RWPE2 (cell line): ENCODE measurements around the gene NDE1.

ENCODE experiments used
- ATAC-seq: fragments of 200-7000 bp; cut with Tn5 transposase; 3 replicates; pipeline ENCODE4 v1.9.1; 2021; ENCODE audit warnings: low read depth
- DNase-seq: peaks from one replicate; pipeline ENCODE4 v3.0.0-alpha.2; 2020; ENCODE audit warnings: low spot score
- H3K27ac ChIP-seq: fragments of 450-650 bp; 2 replicates; pipeline ENCODE4 v1.5.1; 2017; ENCODE audit warnings: mild to moderate bottlenecking; ENCODE audit not compliant: poor library complexity, severe bottlenecking
- H3K27me3 ChIP-seq: fragments of 250-450 bp; sonication (Bioruptor Pico); 2 replicates; pipeline ENCODE4 v1.5.1; 2021; ENCODE audit warnings: mild to moderate bottlenecking, moderate library complexity; ENCODE audit not compliant: insufficient read depth, poor library complexity, severe bottlenecking
- H3K36me3 ChIP-seq: fragments of 250-450 bp; sonication (Bioruptor Pico); 2 replicates; pipeline ENCODE4 v1.5.1; 2020; ENCODE audit warnings: low read depth, mild to moderate bottlenecking, moderate library complexity
- H3K4me1 ChIP-seq: fragments of 250-450 bp; sonication (Bioruptor Pico); 2 replicates; pipeline ENCODE4 v1.5.1; 2021; ENCODE audit warnings: mild to moderate bottlenecking, moderate library complexity; ENCODE audit not compliant: insufficient read depth, poor library complexity, severe bottlenecking
- H3K4me3 ChIP-seq: fragments of 250-450 bp; sonication (Bioruptor Pico); 2 replicates; pipeline ENCODE4 v1.5.1; 2021; ENCODE audit warnings: mild to moderate bottlenecking, moderate library complexity; ENCODE audit not compliant: severe bottlenecking
- H3K9me3 ChIP-seq: fragments of 250-450 bp; sonication (Bioruptor Pico); 2 replicates; pipeline ENCODE4 v1.5.1; 2021; ENCODE audit warnings: mild to moderate bottlenecking, moderate library complexity; ENCODE audit not compliant: severe bottlenecking
- TF ChIP-seq, protein P1 (sequence below): fragments of 450-650 bp; IDR thresholded peaks from one replicate; pipeline ENCODE4 v1.5.1; 2017; ENCODE audit warnings: mild to moderate bottlenecking, moderate library complexity; ENCODE audit not compliant: poor library complexity, severe bottlenecking

The NDE1 gene

DNA sequence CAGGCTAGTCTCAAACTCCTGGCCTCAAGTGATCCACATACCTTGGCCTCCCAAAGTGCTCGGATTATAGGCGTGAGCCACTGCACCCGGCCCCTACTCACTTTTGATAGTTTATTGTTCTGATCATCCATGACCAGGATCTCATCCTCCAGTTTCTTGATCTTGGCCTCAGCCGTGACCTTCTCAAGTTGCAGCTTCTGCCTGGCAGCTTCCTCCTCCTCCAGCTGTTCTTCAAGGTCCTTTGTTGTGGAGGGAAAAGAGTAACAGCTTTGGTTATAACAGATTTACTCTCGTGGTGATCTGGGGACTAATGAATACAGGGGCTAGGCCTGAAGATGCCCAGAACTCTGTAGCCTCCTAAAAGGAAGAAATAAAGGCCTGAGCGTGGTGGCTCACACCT is 89.9 kb downstream of the NDE1 start:
- H3K27ac ChIP-seq = no peak overlapping the region

DNA sequence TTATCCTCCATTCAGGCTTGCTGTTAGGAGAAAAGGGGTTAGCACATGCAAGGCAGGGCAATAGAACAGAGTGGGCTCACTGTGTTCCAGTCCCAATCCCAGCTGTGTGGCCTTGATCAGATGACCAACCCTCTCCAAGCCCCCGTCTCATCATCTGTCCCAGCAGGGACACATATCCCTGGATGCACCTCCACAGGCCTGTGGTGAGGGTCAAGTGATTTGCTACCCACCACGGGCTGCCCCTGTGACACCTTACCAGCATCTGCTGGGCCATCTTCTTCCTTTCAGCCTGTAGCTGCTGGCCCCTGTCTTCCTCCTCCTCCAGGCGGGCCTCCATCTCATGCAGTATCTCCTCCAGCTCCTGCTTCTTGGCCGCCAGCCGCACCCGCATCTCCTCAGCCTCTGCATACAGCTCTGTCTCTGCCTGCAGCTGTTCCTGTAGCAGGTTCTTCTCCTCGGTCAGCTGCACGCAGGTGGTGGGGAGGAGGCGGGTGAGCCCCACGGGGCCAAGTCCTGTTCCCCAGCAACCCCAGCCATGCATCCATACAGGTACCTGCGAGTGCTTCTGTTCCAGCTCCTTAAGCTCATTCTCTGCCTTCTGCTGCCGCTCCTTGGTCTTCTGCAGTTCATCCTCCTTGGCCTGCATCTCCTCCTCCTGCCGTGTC is 91.3 kb downstream of the NDE1 start:
- no peak for DNase-seq
- no peak for ATAC-seq
- H3K4me3 ChIP-seq = no peak overlapping the region
- no peaks in the 10 kb centered on the region for H3K9me3 ChIP-seq
- TF ChIP-seq, protein P1, sequence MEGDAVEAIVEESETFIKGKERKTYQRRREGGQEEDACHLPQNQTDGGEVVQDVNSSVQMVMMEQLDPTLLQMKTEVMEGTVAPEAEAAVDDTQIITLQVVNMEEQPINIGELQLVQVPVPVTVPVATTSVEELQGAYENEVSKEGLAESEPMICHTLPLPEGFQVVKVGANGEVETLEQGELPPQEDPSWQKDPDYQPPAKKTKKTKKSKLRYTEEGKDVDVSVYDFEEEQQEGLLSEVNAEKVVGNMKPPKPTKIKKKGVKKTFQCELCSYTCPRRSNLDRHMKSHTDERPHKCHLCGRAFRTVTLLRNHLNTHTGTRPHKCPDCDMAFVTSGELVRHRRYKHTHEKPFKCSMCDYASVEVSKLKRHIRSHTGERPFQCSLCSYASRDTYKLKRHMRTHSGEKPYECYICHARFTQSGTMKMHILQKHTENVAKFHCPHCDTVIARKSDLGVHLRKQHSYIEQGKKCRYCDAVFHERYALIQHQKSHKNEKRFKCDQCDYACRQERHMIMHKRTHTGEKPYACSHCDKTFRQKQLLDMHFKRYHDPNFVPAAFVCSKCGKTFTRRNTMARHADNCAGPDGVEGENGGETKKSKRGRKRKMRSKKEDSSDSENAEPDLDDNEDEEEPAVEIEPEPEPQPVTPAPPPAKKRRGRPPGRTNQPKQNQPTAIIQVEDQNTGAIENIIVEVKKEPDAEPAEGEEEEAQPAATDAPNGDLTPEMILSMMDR = no peak
- no peaks in the 10 kb centered on the region for H3K27me3 ChIP-seq
- H3K4me1 ChIP-seq = no peaks in the 10 kb centered on the region
- H3K27ac ChIP-seq = no peak overlapping the region
- no peaks in the 10 kb centered on the region for H3K36me3 ChIP-seq

More for the DNA sequence above, 89.9 kb downstream of the NDE1 start:
- no peak for DNase-seq
- Histone ChIP-seq H3K27me3 (no peaks in the 10 kb centered on the region), H3K9me3 (no peaks in the 10 kb centered on the region), H3K36me3 (no peaks in the 10 kb centered on the region), H3K4me3 (no peak overlapping the region), H3K4me1 (no peaks in the 10 kb centered on the region)
- ATAC-seq = no peak
- TF ChIP-seq, protein P1 = no peak

DNA sequence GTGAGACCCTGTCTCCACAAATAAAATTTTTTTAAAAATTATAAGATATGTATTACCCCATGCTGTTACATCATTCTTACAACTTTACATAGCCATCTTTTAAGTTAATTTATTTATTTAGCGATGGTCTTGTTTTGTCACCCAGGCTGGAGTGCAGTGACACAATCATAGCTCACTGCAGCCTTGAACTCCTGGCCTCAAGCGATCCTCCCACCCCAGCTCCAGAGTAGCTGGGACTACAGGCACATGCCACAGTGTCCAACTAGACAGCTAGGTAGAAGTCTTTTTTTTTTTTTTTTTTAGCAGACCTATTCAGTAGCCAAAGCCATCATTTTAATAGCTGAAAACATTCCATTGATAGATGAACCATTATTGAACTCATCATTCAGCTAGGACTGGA is 92.7 kb downstream of the NDE1 start:
- TF ChIP-seq, protein P1 = no peak
- ATAC-seq = no peak
- Histone ChIP-seq H3K4me3 (no peak overlapping the region), H3K9me3 (no peaks in the 10 kb centered on the region), H3K27ac (no peak overlapping the region), H3K27me3 (no peaks in the 10 kb centered on the region), H3K4me1 (no peaks in the 10 kb centered on the region), H3K36me3 (no peaks in the 10 kb centered on the region)
- DNase-seq = no peak

DNA sequence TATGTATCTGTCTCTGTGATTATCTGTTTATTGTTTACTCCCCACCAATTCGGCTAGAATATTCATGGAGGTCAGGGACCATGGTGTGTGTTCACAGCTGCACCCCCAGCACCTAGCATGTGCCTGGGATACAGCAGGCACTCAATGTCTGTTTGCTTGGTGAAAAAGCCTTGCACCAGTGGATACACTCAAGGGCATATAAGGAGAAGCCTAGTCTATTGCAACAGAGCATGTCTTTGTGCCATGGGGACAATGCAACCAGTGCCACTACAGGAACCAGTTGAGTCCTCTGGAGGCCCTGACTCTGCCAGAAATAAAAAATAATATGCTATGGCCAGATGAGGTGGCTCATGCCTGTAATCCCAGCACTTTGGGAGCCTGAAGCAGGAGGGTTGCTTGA is 93.6 kb downstream of the NDE1 start:
- H3K27me3 ChIP-seq = no peaks in the 10 kb centered on the region
- H3K9me3 ChIP-seq = no peaks in the 10 kb centered on the region
- DNase-seq = no peak
- no peak for ATAC-seq
- H3K4me3 ChIP-seq = no peak overlapping the region
- no peak overlapping the region for H3K27ac ChIP-seq
- H3K36me3 ChIP-seq = no peaks in the 10 kb centered on the region
- TF ChIP-seq, protein P1 = no peak
- no peaks in the 10 kb centered on the region for H3K4me1 ChIP-seq

DNA sequence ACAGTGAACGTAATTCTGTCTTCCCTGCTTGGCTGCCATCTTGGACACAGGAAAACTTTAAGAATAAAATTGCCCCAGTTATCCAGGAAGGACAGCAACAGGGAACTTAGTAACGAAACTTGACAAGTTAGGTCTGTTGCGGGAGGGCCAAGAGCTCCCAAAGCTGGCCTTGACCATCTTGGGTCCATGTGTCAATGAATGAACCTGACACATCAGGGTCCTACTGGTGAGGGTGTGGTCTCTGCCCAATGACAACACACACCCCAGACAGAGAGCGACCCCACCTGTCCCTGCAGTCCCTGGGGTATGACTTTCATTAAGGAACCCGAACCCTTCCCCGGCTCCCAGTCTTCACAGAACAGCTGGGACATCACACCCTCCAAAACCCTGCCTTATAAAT is 96.3 kb downstream of the NDE1 start:
- no peak overlapping the region for H3K4me3 ChIP-seq
- ATAC-seq (no peak), DNase-seq (no peak)
- H3K9me3 ChIP-seq = no peaks in the 10 kb centered on the region
- TF ChIP-seq, protein P1 = no peak
- H3K27ac ChIP-seq = no peak overlapping the region
- no peaks in the 10 kb centered on the region for H3K4me1 ChIP-seq
- H3K36me3 ChIP-seq = no peaks in the 10 kb centered on the region
- no peaks in the 10 kb centered on the region for H3K27me3 ChIP-seq
